MM.1S (cell line): ENCODE measurements around the gene C8A.

Experiments used
- EZH2 ChIP-seq: fragments of 300-600 bp; sonication (generic); optimal IDR thresholded peaks from 2 replicates; pipeline ENCODE3; 2017; ENCODE audit warnings: low read depth, mild to moderate bottlenecking, antibody characterized with exemption, low read length, mixed read lengths
- TF ChIP-seq, protein P1 (sequence below): fragments of 300-600 bp; sonication (generic); IDR thresholded peaks from 2 replicates; pipeline ENCODE4 v1.5.1; 2016; ENCODE audit warnings: antibody characterized with exemption, low read length, mixed read lengths

DNA sequence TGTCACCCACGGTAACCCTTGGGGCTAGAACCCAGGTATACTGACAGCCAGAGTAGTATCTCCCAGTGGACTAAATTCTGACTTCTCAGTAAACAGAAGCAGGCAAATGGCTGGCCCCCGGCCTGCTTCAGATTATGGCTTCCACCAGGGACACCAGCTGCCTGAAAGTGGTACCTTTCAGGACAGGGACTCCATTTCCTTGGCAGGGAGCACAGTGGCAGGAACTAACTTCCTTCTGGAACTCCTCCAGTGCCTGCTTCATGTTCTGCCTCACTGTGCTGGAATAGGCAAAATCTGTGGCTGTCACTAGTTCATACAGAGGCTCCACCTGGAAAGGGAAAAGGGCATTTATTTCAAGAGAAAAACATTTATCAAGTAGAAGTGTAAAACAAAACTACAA, 78.6 kb downstream of the C8A start:
- TF ChIP-seq, protein P1, sequence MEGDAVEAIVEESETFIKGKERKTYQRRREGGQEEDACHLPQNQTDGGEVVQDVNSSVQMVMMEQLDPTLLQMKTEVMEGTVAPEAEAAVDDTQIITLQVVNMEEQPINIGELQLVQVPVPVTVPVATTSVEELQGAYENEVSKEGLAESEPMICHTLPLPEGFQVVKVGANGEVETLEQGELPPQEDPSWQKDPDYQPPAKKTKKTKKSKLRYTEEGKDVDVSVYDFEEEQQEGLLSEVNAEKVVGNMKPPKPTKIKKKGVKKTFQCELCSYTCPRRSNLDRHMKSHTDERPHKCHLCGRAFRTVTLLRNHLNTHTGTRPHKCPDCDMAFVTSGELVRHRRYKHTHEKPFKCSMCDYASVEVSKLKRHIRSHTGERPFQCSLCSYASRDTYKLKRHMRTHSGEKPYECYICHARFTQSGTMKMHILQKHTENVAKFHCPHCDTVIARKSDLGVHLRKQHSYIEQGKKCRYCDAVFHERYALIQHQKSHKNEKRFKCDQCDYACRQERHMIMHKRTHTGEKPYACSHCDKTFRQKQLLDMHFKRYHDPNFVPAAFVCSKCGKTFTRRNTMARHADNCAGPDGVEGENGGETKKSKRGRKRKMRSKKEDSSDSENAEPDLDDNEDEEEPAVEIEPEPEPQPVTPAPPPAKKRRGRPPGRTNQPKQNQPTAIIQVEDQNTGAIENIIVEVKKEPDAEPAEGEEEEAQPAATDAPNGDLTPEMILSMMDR = no peak
- TF ChIP-seq EZH2 = no peak
